ENCODE data around the gene MND1. TPM values are rescaled to one million over a fixed set of nuclear protein-coding genes. Genes with fewer than 3 reads are reported as not detected.
"Not testable (repeated sequence)": the region's sequence is repeated elsewhere in the genome, so short reads cannot be mapped to it uniquely, and the experiment has no call there.

Gene MND1
- total RNA-seq, 1 donor from 2014 or later = 1.00 TPM

GRCh38 chr4:153452658-153453378 lies 108.3 kb downstream of the MND1 start:
- no peak for DNase-seq (ENCODE audit: low read depth)
- H3K27me3 ChIP-seq (ENCODE audit: insufficient read depth, low read length) = no peaks in the 10 kb centered on the region
- no peaks in the 10 kb centered on the region for H3K79me2 ChIP-seq (ENCODE audit: insufficient read depth, low read length)
- H4K20me1 ChIP-seq (ENCODE audit: insufficient read depth, low read length) = no peaks in the 10 kb centered on the region
- no peaks in the 10 kb centered on the region for H3K36me3 ChIP-seq (ENCODE audit: insufficient read depth, low read length)
- peaks cover 2% of the 10 kb centered on the region for H3K9me3 Mint-ChIP-seq (ENCODE audit: unreplicated experiment)
- no peak overlapping the region for H3K27ac ChIP-seq (ENCODE audit: low read depth, low read length)
- H3K9ac ChIP-seq (ENCODE audit: low read length) = no peak overlapping the region
- H2AFZ ChIP-seq (ENCODE audit: low read depth, low read length) = peak overlapping the region; percentile 75
- H3K4me1 Mint-ChIP-seq (ENCODE audit: low read depth, unreplicated experiment) = peaks cover 5% of the 10 kb centered on the region
- no peak overlapping the region for H3K4me2 ChIP-seq (ENCODE audit: low read length)
- no peak overlapping the region for H3K4me3 ChIP-seq (ENCODE audit: insufficient read depth, low read depth, low read length)
- peaks cover 2% of the 10 kb centered on the region for H3K27me3 Mint-ChIP-seq (ENCODE audit: low read depth, unreplicated experiment)
- FAIRE-seq = no peak
- no peaks in the 10 kb centered on the region for H3K9me3 ChIP-seq (ENCODE audit: insufficient read depth, low read depth, low read length)
- no peaks in the 10 kb centered on the region for H3K36me3 Mint-ChIP-seq (ENCODE audit: low read depth, unreplicated experiment)
- H3K4me1 ChIP-seq (ENCODE audit: insufficient read depth, low read length) = no peaks in the 10 kb centered on the region
- H3K27ac Mint-ChIP-seq (ENCODE audit: unreplicated experiment) = no peak overlapping the region
- TF ChIP-seq CTCF (IDR thresholded peaks at IDR 0.05; ENCODE audit: insufficient read depth, low read depth, low read length) (no peak), EZH2 (IDR thresholded peaks at IDR 0.05; ENCODE audit: insufficient read depth, low read length) (no peak)
- H3K4me3 Mint-ChIP-seq (ENCODE audit: unreplicated experiment) = no peak overlapping the region

GRCh38 chr4:153453402-153453801 lies 108.9 kb downstream of the MND1 start:
- no peak overlapping the region for H3K9ac ChIP-seq (ENCODE audit: low read length)
- H3K79me2 ChIP-seq (ENCODE audit: insufficient read depth, low read length) = no peaks in the 10 kb centered on the region
- FAIRE-seq = no peak
- Mint-ChIP-seq H3K4me3 (ENCODE audit: unreplicated experiment) (no peak overlapping the region), H3K27me3 (ENCODE audit: low read depth, unreplicated experiment) (peaks cover 2% of the 10 kb centered on the region), H3K4me1 (ENCODE audit: low read depth, unreplicated experiment) (peaks cover 5% of the 10 kb centered on the region), H3K9me3 (ENCODE audit: unreplicated experiment) (peaks cover 2% of the 10 kb centered on the region), H3K36me3 (ENCODE audit: low read depth, unreplicated experiment) (no peaks in the 10 kb centered on the region), H3K27ac (ENCODE audit: unreplicated experiment) (no peak overlapping the region)
- no peaks in the 10 kb centered on the region for H3K27me3 ChIP-seq (ENCODE audit: insufficient read depth, low read length)
- H3K4me1 ChIP-seq (ENCODE audit: insufficient read depth, low read length) = no peaks in the 10 kb centered on the region
- no peak overlapping the region for H2AFZ ChIP-seq (ENCODE audit: low read depth, low read length)
- H3K4me3 ChIP-seq (ENCODE audit: insufficient read depth, low read depth, low read length) = no peak overlapping the region
- H3K4me2 ChIP-seq (ENCODE audit: low read length) = no peak overlapping the region
- no peaks in the 10 kb centered on the region for H4K20me1 ChIP-seq (ENCODE audit: insufficient read depth, low read length)
- no peak overlapping the region for H3K27ac ChIP-seq (ENCODE audit: low read depth, low read length)
- no peaks in the 10 kb centered on the region for H3K9me3 ChIP-seq (ENCODE audit: insufficient read depth, low read depth, low read length)
- TF ChIP-seq CTCF (IDR thresholded peaks at IDR 0.05; ENCODE audit: insufficient read depth, low read depth, low read length) (no peak), EZH2 (IDR thresholded peaks at IDR 0.05; ENCODE audit: insufficient read depth, low read length) (no peak)
- DNase-seq (ENCODE audit: low read depth) = no peak
- no peaks in the 10 kb centered on the region for H3K36me3 ChIP-seq (ENCODE audit: insufficient read depth, low read length)

GRCh38 chr4:153458969-153459368 lies 114.5 kb downstream of the MND1 start:
- no peak overlapping the region for H2AFZ ChIP-seq (ENCODE audit: low read depth, low read length)
- H3K4me3 ChIP-seq (ENCODE audit: insufficient read depth, low read depth, low read length) = no peak overlapping the region
- FAIRE-seq (no peak), DNase-seq (ENCODE audit: low read depth) (no peak)
- H3K4me3 Mint-ChIP-seq (ENCODE audit: unreplicated experiment) = no peak overlapping the region
- peaks cover 2% of the 10 kb centered on the region for H3K9me3 Mint-ChIP-seq (ENCODE audit: unreplicated experiment)
- H3K4me1 Mint-ChIP-seq (ENCODE audit: low read depth, unreplicated experiment) = no peaks in the 10 kb centered on the region
- no peaks in the 10 kb centered on the region for H4K20me1 ChIP-seq (ENCODE audit: insufficient read depth, low read length)
- no peaks in the 10 kb centered on the region for H3K36me3 Mint-ChIP-seq (ENCODE audit: low read depth, unreplicated experiment)
- no peaks in the 10 kb centered on the region for H3K4me1 ChIP-seq (ENCODE audit: insufficient read depth, low read length)
- no peaks in the 10 kb centered on the region for H3K27me3 ChIP-seq (ENCODE audit: insufficient read depth, low read length)
- no peaks in the 10 kb centered on the region for H3K36me3 ChIP-seq (ENCODE audit: insufficient read depth, low read length)
- no peaks in the 10 kb centered on the region for H3K9me3 ChIP-seq (ENCODE audit: insufficient read depth, low read depth, low read length)
- TF ChIP-seq CTCF (IDR thresholded peaks at IDR 0.05; ENCODE audit: insufficient read depth, low read depth, low read length) (no peak), EZH2 (IDR thresholded peaks at IDR 0.05; ENCODE audit: insufficient read depth, low read length) (no peak)
- H3K4me2 ChIP-seq (ENCODE audit: low read length) = no peak overlapping the region
- H3K9ac ChIP-seq (ENCODE audit: low read length) = no peak overlapping the region
- H3K27me3 Mint-ChIP-seq (ENCODE audit: low read depth, unreplicated experiment) = no peaks in the 10 kb centered on the region
- H3K27ac Mint-ChIP-seq (ENCODE audit: unreplicated experiment) = no peak overlapping the region
- H3K27ac ChIP-seq (ENCODE audit: low read depth, low read length) = no peak overlapping the region
- H3K79me2 ChIP-seq (ENCODE audit: insufficient read depth, low read length) = no peaks in the 10 kb centered on the region

GRCh38 chr4:153461549-153461948 lies 117.1 kb downstream of the MND1 start:
- H3K27me3 Mint-ChIP-seq (ENCODE audit: low read depth, unreplicated experiment); H3K4me2 ChIP-seq (ENCODE audit: low read length); H3K9me3 ChIP-seq (ENCODE audit: insufficient read depth, low read depth, low read length); H3K27ac Mint-ChIP-seq (ENCODE audit: unreplicated experiment); H3K79me2 ChIP-seq (ENCODE audit: insufficient read depth, low read length); H3K4me1 ChIP-seq (ENCODE audit: insufficient read depth, low read length); H3K36me3 Mint-ChIP-seq (ENCODE audit: low read depth, unreplicated experiment); H3K9ac ChIP-seq (ENCODE audit: low read length); H3K4me3 ChIP-seq (ENCODE audit: insufficient read depth, low read depth, low read length); H3K4me1 Mint-ChIP-seq (ENCODE audit: low read depth, unreplicated experiment); H3K9me3 Mint-ChIP-seq (ENCODE audit: unreplicated experiment); H3K36me3 ChIP-seq (ENCODE audit: insufficient read depth, low read length); H3K27ac ChIP-seq (ENCODE audit: low read depth, low read length); H3K4me3 Mint-ChIP-seq (ENCODE audit: unreplicated experiment); H4K20me1 ChIP-seq (ENCODE audit: insufficient read depth, low read length); DNase-seq (ENCODE audit: low read depth); H3K27me3 ChIP-seq (ENCODE audit: insufficient read depth, low read length); FAIRE-seq; H2AFZ ChIP-seq (ENCODE audit: low read depth, low read length): not testable (repeated sequence)

Data from astrocyte (in vitro differentiated cells and primary cell).